ENCODE measurements around the gene CD44.

GRCh38 chr11:35227576-35228327, 88.8 kb downstream of the CD44 start:
- TF ChIP-seq CTCF (IDR thresholded peaks at IDR 0.05): no peak
- TF ChIP-seq POLR2AphosphoS5 (IDR thresholded peaks at IDR 0.05): peak in 1 of 2 donors; percentile 19
